Neutrophil (primary cell): Measurements from ENCODE around the gene BCAS3.

Source experiments
- H3K27ac ChIP-seq: fragments of 200-600 bp; sonication (generic); 2 replicates; pipeline ENCODE4 v1.5.1; 2016; ENCODE audit warnings: mild to moderate bottlenecking, moderate library complexity
- H3K27me3 ChIP-seq: fragments of 200-600 bp; sonication (generic); 2 replicates; pipeline ENCODE4 v1.6.0; 2016; ENCODE audit warnings: mild to moderate bottlenecking
- H3K36me3 ChIP-seq: fragments of 200-600 bp; sonication (generic); 2 replicates; pipeline ENCODE4 v1.5.1; 2017
- H3K4me1 ChIP-seq, 2 experiments: fragments of 200-600 bp in 1 of 2; sonication (generic) in 1 of 2; 1 replicate in 1 of 2; 2 replicates in 1 of 2; pipeline versions ENCODE4 v1.5.1 to v1.6.1; 2013 to 2016; ENCODE audit warnings: low read depth in 1 of 2, low read length in 1 of 2, mild to moderate bottlenecking in 1 of 2, moderate library complexity in 1 of 2; ENCODE audit not compliant: control insufficient read depth in 1 of 2, insufficient read depth in 1 of 2
- H3K4me3 ChIP-seq, 2 experiments: fragments of 200-600 bp in 1 of 2; sonication (generic) in 1 of 2; 1 replicate in 1 of 2; 2 replicates in 1 of 2; pipeline ENCODE4 v1.5.1; 2013 to 2016; ENCODE audit warnings: low read depth in 1 of 2, low read length in 1 of 2, mild to moderate bottlenecking in 1 of 2, moderate library complexity in 1 of 2
- H3K9me3 ChIP-seq: fragments of 200-600 bp; sonication (generic); 2 replicates; pipeline ENCODE4 v1.5.1; 2016
- CTCF ChIP-seq: fragments of 200-600 bp; sonication (generic); IDR thresholded peaks from 2 replicates; pipeline ENCODE4 v1.5.1; 2016; ENCODE audit warnings: antibody characterized with exemption

The BCAS3 gene

GRCh38 chr17:61081959-61082358 is 404.3 kb downstream of the BCAS3 start:
- H3K27ac ChIP-seq, result no peak overlapping the region
- no peaks in the 10 kb centered on the region for H3K9me3 ChIP-seq
- H3K27me3 ChIP-seq, result no peaks in the 10 kb centered on the region
- no peaks in the 10 kb centered on the region for H3K4me1 ChIP-seq
- no peaks in the 10 kb centered on the region for H3K36me3 ChIP-seq
- no peak overlapping the region for H3K4me3 ChIP-seq
- TF ChIP-seq CTCF, result no peak

- H3K36me3 ChIP-seq, result no peaks in the 10 kb centered on the region
- H3K4me3 ChIP-seq, result no peak overlapping the region
- no peak overlapping the region for H3K27ac ChIP-seq
- no peaks in the 10 kb centered on the region for H3K4me1 ChIP-seq
- H3K9me3 ChIP-seq, result no peaks in the 10 kb centered on the region
- no peak for TF ChIP-seq CTCF
- H3K27me3 ChIP-seq, result no peaks in the 10 kb centered on the region
These were observed 406.6 kb downstream of the BCAS3 start for GRCh38 chr17:61084260-61084659.

GRCh38 chr17:61087024-61087423 is 409.4 kb downstream of the BCAS3 start:
- no peaks in the 10 kb centered on the region for H3K36me3 ChIP-seq
- TF ChIP-seq CTCF, result no peak
- no peaks in the 10 kb centered on the region for H3K27me3 ChIP-seq
- no peaks in the 10 kb centered on the region for H3K4me1 ChIP-seq
- no peaks in the 10 kb centered on the region for H3K9me3 ChIP-seq
- H3K27ac ChIP-seq, result no peak overlapping the region
- no peak overlapping the region for H3K4me3 ChIP-seq

GRCh38 chr17:61088556-61088955 is 410.9 kb downstream of the BCAS3 start:
- TF ChIP-seq CTCF, result no peak
- Histone ChIP-seq H3K4me3 (no peak overlapping the region), H3K4me1 (no peaks in the 10 kb centered on the region)

GRCh38 chr17:61091096-61091495 is 413.4 kb downstream of the BCAS3 start:
- H3K9me3 ChIP-seq, result no peaks in the 10 kb centered on the region
- H3K4me1 ChIP-seq, result no peaks in the 10 kb centered on the region
- H3K27me3 ChIP-seq, result no peaks in the 10 kb centered on the region
- no peak for TF ChIP-seq CTCF
- H3K4me3 ChIP-seq, result no peak overlapping the region
- H3K36me3 ChIP-seq, result no peaks in the 10 kb centered on the region
- H3K27ac ChIP-seq, result no peak overlapping the region

More at GRCh38 chr17:61088556-61088955, 410.9 kb downstream of the BCAS3 start:
- Histone ChIP-seq H3K27me3 (no peaks in the 10 kb centered on the region), H3K27ac (no peak overlapping the region), H3K36me3 (no peaks in the 10 kb centered on the region), H3K9me3 (no peaks in the 10 kb centered on the region)

- Histone ChIP-seq H3K4me1 (no peaks in the 10 kb centered on the region), H3K4me3 (no peak overlapping the region), H3K27me3 (no peaks in the 10 kb centered on the region), H3K36me3 (no peaks in the 10 kb centered on the region), H3K27ac (no peak overlapping the region), H3K9me3 (no peaks in the 10 kb centered on the region)
- TF ChIP-seq CTCF, result no peak
These were observed 420.1 kb downstream of the BCAS3 start for GRCh38 chr17:61097781-61098180.
